ENCODE data around the gene TRIAP1.
"Not testable (repeated sequence)": the region's sequence is repeated elsewhere in the genome, so short reads cannot be mapped to it uniquely, and the experiment has no call there.

The TRIAP1 gene

GRCh38 chr12:120469450-120470149 lies 23.4 kb upstream of the TRIAP1 start, which contains the start of gene SRSF9:
Gene SRSF9 (minus strand): TSS chr12:120469748. CDS start chr12:120469609, 139 bp downstream.
- FAIRE-seq (peak; percentile 81), DNase-seq (ENCODE audit: insufficient read length, low spot score) (peak; percentile 99)

- no peak for FAIRE-seq
- DNase-seq (ENCODE audit: insufficient read length, low spot score), result peak; percentile 40
These were observed 22.8 kb upstream of the TRIAP1 start for GRCh38 chr12:120468821-120469449.

- no peak for FAIRE-seq
- peak; percentile 28 for DNase-seq (ENCODE audit: insufficient read length, low spot score)
These were observed 22.2 kb upstream of the TRIAP1 start for GRCh38 chr12:120468325-120468820.

DNA sequence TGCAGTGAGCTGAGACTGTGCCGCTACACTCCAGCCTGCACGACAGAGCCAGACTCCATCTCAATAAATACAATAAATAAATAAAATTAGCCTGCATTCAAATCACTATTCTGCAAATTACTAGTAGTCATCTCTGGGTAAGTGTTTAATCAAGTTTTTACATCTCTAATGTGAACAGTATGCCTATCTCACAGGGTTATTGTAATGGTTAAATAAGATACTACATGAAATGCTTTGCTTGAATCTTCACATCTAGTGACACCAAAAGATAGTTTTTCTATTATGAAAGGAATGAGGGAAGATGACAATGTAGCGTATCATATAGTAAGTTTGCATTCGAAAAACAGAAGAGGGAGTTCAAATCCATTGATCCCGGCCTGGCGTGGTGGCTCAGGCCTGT lies 21.3 kb upstream of the TRIAP1 start:
- DNase-seq (ENCODE audit: insufficient read length, low spot score), result no peak
- FAIRE-seq, result no peak

DNA sequence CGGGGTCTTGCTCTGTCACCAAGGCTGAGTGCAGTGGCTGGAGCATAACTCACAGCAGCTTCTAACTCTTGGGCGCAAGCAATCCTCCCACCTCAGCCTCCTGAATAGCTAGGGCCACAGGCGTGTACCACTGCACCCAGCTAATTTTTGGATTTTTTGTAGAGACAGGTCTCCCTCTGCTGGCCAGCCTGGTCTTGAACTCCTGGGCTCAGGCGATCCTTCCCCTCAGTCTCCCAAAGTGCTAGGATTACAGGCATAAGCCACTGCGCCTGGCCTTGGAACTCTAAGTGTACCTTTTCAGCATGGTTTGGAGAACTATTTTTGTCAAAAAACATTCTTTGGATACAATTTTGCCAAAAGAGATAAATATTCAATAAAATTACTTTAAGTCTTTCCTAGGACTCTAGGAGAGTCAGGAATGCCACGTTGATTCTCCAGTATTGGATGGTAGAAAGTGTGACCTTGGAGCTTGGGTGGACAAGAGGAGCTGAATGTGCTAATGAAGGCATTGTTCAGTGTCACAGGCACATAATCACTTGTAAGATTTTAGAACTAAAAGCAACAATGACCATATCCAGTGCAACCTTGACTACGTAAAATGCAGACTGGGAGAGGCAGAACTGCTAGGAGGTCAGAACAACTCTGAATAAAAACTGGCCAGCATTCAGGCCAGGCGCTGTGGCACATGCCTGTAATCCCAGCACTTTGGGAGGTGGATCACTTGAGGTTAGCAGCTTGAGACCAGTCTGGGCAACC lies 20.6 kb upstream of the TRIAP1 start:
- no peak for FAIRE-seq
- DNase-seq (ENCODE audit: insufficient read length, low spot score), result no peak

DNA sequence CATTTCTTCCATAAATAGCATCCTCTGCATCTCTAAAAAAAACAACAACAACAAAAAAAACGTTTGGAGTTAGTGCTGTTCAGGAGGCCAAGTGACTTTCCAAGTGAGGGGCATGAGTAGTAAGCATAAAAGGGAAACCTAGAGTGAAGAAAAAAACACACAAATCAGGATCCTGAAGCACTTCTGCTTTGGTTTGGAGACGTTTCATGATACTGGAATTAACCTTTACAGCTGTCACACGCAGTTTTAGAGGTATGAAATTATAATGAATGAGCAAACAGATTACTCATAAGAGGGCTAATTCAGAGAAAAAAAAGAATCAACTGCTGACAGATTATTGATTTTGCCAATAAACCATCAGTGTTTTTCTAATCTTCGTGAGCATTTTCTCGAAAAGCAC lies 19.6 kb upstream of the TRIAP1 start:
- FAIRE-seq, result no peak
- no peak for DNase-seq (ENCODE audit: insufficient read length, low spot score)

DNA sequence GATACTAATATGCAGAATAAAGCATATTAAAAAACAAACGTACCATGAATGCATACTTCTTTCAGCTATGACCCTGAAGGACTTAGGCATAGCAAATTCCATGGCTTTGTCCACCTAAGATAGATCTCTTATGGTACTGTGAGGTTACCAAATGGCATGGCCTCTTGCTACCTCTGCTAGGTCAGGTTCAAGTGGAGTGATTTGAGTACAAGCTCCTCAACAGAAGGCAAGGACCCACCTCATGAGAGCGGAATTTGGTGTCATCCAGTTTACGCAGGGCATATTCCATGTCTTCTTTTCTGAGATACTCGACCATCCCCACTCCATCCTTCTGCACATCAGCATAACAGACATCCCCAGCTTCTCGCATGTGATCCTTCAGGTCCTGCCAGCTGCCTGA lies 17.5 kb upstream of the TRIAP1 start:
- DNase-seq (ENCODE audit: insufficient read length, low spot score) (no peak), FAIRE-seq (no peak)

- FAIRE-seq, result no peak
- no peak for DNase-seq (ENCODE audit: insufficient read length, low spot score)
These were observed 16.0 kb upstream of the TRIAP1 start for GRCh38 chr12:120462099-120462640.

DNA sequence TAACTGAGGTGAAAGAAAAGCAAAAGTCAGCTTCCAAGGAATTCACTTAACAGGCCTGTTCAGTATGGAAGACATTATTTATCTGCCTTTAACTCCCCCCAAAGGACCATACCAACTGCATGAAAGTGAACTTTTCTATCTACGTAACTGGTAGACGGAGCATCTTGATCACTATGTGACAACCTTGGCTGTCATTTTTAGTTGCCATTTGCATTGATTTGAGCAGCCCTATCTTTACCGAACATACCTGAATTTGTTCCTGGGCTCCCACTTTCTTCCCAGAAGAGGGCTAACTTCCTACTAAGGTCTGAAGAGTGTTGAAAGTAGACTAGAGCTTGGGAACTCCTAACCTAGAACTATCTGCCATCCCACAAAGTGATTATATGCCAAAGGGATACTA lies 14.0 kb upstream of the TRIAP1 start:
- no peak for DNase-seq (ENCODE audit: insufficient read length, low spot score)
- no peak for FAIRE-seq

DNA sequence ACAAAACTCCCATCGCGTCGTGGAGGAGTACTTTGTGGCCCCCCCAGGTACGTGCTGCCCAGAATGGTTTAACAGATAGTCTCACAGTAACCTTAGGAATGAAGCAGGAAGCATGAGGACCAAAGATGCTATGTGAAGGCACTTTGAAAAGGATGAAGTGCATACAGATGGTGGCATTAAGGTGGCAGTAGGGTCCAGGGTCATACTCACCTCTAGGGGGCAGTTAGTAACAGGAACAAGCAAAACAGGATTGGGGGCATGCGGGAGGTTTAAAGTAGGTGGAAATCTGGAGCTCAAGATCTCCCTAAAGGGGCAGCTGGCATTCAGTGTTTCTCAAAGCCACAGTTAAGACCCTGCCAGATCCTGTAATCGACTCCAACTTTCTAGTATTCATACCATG lies 10.9 kb upstream of the TRIAP1 start:
- DNase-seq (ENCODE audit: insufficient read length, low spot score) (no peak), FAIRE-seq (peak; percentile 48)

DNA sequence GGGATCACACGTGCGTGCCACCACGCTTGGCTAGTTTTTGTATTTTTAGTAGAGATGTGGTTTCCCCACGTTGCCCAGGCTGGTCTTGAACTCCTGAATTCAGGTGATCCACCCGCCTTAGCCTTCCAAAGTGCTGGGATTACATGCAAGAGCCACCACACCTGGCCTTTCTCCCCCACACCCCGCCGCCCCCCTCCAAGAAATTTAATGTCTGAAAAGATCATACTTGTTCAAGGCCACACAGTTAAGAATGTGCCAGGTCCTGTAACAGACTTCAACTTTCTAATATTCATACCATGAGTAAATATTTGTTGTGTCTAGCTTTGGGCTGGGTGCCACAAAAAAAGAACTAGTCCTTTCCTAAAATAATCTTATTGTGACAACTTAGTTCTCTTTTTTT lies 9.1 kb upstream of the TRIAP1 start:
- DNase-seq (ENCODE audit: insufficient read length, low spot score), result no peak
- no peak for FAIRE-seq

DNA sequence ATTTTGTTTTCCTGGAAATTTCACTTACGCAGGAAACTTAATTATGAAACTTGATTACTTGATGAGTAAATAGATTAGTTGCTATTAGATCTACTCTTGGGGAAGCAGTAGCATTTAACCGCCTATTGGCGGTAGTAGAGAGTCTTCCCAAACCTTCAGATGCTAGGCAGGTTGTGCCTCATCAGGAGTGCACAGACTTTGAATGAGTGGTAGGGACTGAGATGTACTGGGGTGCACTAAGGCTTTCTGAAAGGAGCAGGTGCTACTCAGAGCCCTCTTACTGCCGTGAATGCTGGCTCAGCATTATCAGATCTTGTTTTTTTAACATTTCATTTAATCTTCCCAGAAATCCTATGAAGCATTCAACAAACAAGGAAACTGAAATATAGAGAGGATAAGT lies 7.8 kb upstream of the TRIAP1 start:
- FAIRE-seq (peak; percentile 79), DNase-seq (ENCODE audit: insufficient read length, low spot score) (no peak)

GRCh38 chr12:120453060-120453750 lies 7.0 kb upstream of the TRIAP1 start:
- DNase-seq (ENCODE audit: insufficient read length, low spot score) (no peak), FAIRE-seq (no peak)

DNA sequence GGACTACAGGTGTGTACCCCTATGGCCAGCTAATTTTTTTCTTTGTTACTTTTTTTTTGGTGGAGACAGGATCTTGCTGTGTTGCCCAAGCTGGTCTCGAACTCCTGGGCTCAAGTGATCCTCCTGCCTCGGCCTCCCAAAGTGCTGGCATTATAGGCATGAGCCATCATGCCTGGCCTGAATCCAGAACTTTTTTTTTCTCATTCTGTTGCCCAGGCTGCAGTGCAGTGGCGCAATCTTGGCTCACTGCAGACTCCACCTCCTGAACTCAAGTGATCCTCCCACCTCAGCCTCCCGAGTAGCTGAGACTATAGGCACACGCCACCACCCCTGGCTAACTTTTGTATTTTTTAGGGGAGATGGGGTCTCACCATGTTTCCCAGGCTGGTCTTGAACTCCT lies 6.3 kb upstream of the TRIAP1 start:
- not testable (repeated sequence) for FAIRE-seq; DNase-seq (ENCODE audit: insufficient read length, low spot score)

DNA sequence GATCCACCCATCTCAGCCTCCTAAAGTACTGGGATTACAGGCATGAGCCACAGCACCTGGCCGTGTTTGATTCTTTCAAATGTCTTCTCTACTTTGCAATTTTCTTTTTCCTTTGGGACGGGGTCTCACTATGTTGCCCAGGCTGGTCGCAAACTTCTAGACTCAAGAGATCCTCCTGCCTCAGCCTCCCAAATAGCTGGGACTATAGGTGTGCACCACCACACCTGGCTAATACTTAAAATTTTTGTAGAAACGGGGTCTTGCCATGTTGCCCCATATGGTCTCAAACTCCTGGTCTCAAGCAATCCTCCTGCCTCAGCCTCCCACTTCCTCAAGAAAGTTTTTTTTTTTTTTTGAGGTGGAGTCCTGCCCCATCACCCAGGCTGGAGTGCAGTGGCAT lies 1.8 kb upstream of the TRIAP1 start:
- DNase-seq (ENCODE audit: insufficient read length, low spot score) (no peak), FAIRE-seq (no peak)

GRCh38 chr12:120446844-120447178 lies 627 bp upstream of the TRIAP1 start:
- DNase-seq (ENCODE audit: insufficient read length, low spot score); FAIRE-seq: not testable (repeated sequence)

- DNase-seq (ENCODE audit: insufficient read length, low spot score), result no peak
- no peak for FAIRE-seq
These were observed 1.5 kb downstream of the TRIAP1 start for GRCh38 chr12:120444676-120445075.

- DNase-seq (ENCODE audit: insufficient read length, low spot score) (peak; percentile 56), FAIRE-seq (peak; percentile 8)
These were observed 6.4 kb downstream of the TRIAP1 start for GRCh38 chr12:120439646-120440247.

- no peak for DNase-seq (ENCODE audit: insufficient read length, low spot score)
- FAIRE-seq, result no peak
These were observed 7.5 kb downstream of the TRIAP1 start for GRCh38 chr12:120438495-120439198.
